Glutamatergic neuron (in vitro differentiated cells): ENCODE results near the gene RHBDD3. TPM values are rescaled to one million over a fixed set of nuclear protein-coding genes. Genes with fewer than 3 reads are reported as not detected.
"Not testable (repeated sequence)": the region's sequence is repeated elsewhere in the genome, so short reads cannot be mapped to it uniquely, and the experiment has no call there.

Source experiments
- DNase-seq: peaks from one replicate; pipeline ENCODE4 v3.0.0; 2022
- H3K27ac Mint-ChIP-seq: one replicate; pipeline ENCODE4 v1.8.0; 2020; ENCODE audit warnings: mild to moderate bottlenecking, mixed read lengths, inconsistent platforms; ENCODE audit not compliant: unreplicated experiment
- H3K27me3 Mint-ChIP-seq: one replicate; pipeline ENCODE4 v1.8.0; 2020; ENCODE audit warnings: mild to moderate bottlenecking, moderate library complexity, mixed read lengths, inconsistent platforms; ENCODE audit not compliant: unreplicated experiment
- H3K36me3 Mint-ChIP-seq: one replicate; pipeline ENCODE4 v1.8.0; 2020; ENCODE audit warnings: mild to moderate bottlenecking, mixed read lengths, inconsistent platforms; ENCODE audit not compliant: unreplicated experiment
- H3K4me1 Mint-ChIP-seq: one replicate; pipeline ENCODE4 v1.8.0; 2020; ENCODE audit warnings: mild to moderate bottlenecking, low read depth, mixed read lengths, inconsistent platforms; ENCODE audit not compliant: unreplicated experiment
- H3K4me3 Mint-ChIP-seq: one replicate; pipeline ENCODE4 v1.8.0; 2020; ENCODE audit warnings: mild to moderate bottlenecking, mixed read lengths, inconsistent platforms; ENCODE audit not compliant: unreplicated experiment
- H3K9me3 Mint-ChIP-seq: one replicate; pipeline ENCODE4 v1.8.0; 2020; ENCODE audit warnings: mild to moderate bottlenecking, moderate library complexity, mixed read lengths, inconsistent platforms; ENCODE audit not compliant: unreplicated experiment
- CTCF ChIP-seq: fragments of 200-600 bp; sonication (generic); IDR thresholded peaks from one replicate; pipeline ENCODE4 v1.5.0; 2021; ENCODE audit not compliant: partially characterized antibody, unreplicated experiment
- total RNA-seq: library from RNA; stranded (reverse); fragmentation: NEBNext Ultra II Directional; extraction: Animal tissue kit (Norgen Biotek cat#: 25700); gene quantifications from one replicate; pipeline ENCODE4 v1.2.1, GENCODE V29; 2021; ENCODE audit not compliant: unreplicated experiment

The RHBDD3 gene
- total RNA-seq, 1 donor from 2014 or later: 50.4 TPM

- Mint-ChIP-seq H3K9me3 (peaks cover 1% of the 10 kb centered on the region), H3K27ac (no peak overlapping the region)
Observed at GRCh38 chr22:29254286-29254660, 13.5 kb downstream of the RHBDD3 start.

DNA sequence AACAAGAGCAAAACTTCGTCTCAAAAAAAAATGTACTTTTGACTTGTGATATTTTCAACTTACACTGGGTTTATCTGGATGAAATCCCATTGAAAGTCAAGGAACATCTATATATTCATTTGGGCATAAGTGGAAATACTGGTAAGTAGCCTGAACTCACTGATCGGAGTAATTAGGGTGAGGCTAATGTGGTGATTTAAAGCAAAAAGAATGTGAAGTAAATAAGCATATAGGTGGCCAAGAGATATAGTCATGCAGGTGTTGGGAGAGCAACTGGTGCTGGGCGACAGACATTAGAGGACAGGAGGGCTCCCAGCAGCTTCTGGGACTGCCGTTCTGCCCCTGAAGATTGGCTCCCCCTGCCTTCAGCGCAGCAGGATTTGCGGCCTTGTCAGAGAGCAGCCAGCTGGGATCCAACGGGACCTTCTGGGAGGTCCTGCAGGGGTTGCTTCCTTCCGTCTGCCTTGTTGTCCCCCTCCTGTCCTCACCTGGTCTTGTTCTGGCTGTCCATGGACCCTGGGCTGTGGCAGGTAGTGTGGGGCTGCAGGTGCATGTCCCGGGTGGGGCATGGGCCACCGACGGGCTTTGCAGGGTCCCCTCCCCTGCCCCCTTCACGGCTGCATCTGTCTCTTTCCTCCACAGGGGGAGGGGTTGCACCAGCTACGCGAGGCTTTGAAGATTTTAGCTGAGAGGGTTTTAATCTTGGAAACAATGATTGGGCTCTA, 14.1 kb downstream of the RHBDD3 start:
- Mint-ChIP-seq H3K36me3 (no peaks in the 10 kb centered on the region), H3K9me3 (peaks cover 1% of the 10 kb centered on the region), H3K4me3 (no peak overlapping the region), H3K27ac (no peak overlapping the region), H3K27me3 (peaks cover 7% of the 10 kb centered on the region), H3K4me1 (peaks cover 3% of the 10 kb centered on the region)
- DNase-seq: no peak
- TF ChIP-seq CTCF: no peak

More at GRCh38 chr22:29254286-29254660, 13.5 kb downstream of the RHBDD3 start:
- no peak for DNase-seq
- Mint-ChIP-seq H3K36me3 (no peaks in the 10 kb centered on the region), H3K4me3 (no peak overlapping the region), H3K4me1 (peaks cover 3% of the 10 kb centered on the region), H3K27me3 (peaks cover 7% of the 10 kb centered on the region)
- TF ChIP-seq CTCF: no peak

DNA sequence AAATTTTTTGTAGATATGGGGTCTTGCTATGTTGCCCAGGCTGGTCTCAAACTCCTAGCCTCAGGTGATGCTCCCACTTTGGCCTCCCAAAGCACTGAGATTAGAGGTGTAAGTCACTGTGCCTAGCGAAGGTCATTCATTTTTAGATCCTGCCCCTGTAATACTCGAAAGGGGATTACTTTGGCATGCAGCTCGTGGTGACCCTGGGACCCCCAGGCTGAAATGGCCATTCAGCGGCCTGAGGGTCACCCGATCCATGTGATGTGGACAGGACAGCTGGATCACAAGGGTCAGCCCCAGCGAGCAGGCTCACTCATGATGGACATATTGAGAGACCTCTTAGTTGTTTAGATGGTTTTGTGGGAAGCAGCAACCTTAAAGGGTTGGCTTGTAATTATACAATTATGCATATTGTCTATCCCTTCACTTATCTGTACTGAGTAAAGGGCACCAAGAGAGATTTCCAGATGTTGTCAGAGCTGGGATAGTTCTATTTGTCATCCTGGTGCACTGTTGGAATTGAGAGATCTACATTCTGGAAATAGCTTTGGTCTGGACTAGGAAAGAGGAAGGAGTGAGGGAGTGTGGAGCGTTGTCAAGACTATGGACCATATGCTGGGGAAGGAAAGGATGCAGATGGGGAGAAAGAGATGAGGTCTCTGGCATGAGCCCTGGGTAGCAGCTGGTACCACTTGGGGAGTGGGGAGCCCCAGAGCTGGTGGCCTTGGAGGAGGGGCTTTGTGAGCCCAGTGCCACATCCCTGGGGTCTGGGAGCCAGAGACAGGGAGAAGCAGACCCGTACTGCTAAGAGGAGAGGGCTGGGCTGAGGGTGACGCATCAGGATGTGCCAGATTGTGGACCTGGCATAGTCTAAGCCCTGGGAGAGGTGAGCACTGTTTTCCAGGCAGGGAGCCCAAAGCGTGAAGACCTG, 15.5 kb downstream of the RHBDD3 start:
- Mint-ChIP-seq H3K27ac (no peak overlapping the region), H3K4me3 (no peak overlapping the region), H3K36me3 (no peaks in the 10 kb centered on the region), H3K27me3 (peaks cover 7% of the 10 kb centered on the region), H3K4me1 (peaks cover 3% of the 10 kb centered on the region), H3K9me3 (peaks cover 1% of the 10 kb centered on the region)
- DNase-seq: no peak
- TF ChIP-seq CTCF: no peak

DNA sequence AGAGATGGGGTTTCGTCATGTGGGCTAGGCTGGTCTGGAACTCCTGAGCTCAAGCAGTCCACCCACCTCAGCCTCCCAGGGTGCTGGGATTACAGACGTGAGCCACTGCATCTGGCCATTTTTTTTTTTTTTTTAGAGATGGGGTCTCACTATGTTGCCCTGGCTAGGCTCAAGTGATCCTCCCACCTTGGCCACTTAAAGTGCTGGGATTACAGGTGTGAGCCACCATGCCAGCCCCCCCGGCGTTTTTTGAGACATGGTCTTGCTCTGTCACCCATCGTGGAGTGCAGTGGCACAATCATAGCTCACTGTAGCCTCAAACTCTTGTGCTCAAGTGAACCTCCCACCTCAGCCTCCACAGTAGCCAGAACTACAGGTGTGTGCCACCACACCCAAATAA, 16.5 kb downstream of the RHBDD3 start:
- no peak for TF ChIP-seq CTCF

GRCh38 chr22:29247891-29248290, 19.9 kb downstream of the RHBDD3 start:
- not testable (repeated sequence) for H3K27me3 Mint-ChIP-seq, H3K27ac Mint-ChIP-seq, H3K9me3 Mint-ChIP-seq, DNase-seq, H3K36me3 Mint-ChIP-seq, H3K4me1 Mint-ChIP-seq, H3K4me3 Mint-ChIP-seq

More for the DNA sequence above, 16.5 kb downstream of the RHBDD3 start:
- H3K27me3 Mint-ChIP-seq: peaks cover 7% of the 10 kb centered on the region
- H3K27ac Mint-ChIP-seq: no peak overlapping the region
- DNase-seq: no peak
- peaks cover 3% of the 10 kb centered on the region for H3K4me1 Mint-ChIP-seq
- no peak overlapping the region for H3K4me3 Mint-ChIP-seq
- peaks cover 1% of the 10 kb centered on the region for H3K9me3 Mint-ChIP-seq
- no peaks in the 10 kb centered on the region for H3K36me3 Mint-ChIP-seq
